GM10248 (cell line): Measurements from ENCODE around the gene SPDL1.

ENCODE experiments used
- CTCF ChIA-PET: fragments of 300-600 bp; sonication (Branson Sonifier 250); formaldehyde crosslinking; extraction: SDS; loops from one replicate; lab custom pipeline; 2021; ENCODE audit warnings: antibody characterized with exemption; lab: Yijun Ruan, JAX
- POLR2A ChIA-PET: fragments of 350-650 bp; sonication (Branson Sonifier 250); formaldehyde crosslinking; extraction: SDS; loops from one replicate; lab custom pipeline; 2020; ENCODE audit warnings: antibody characterized with exemption; lab: Yijun Ruan, JAX
- DNase-seq: peaks from one replicate; pipeline ENCODE4 v3.0.0; 2012; ENCODE audit errors: extremely low spot score
- CTCF ChIP-seq: IDR thresholded peaks from 2 replicates; pipeline ENCODE4 v1.5.1; 2012; ENCODE audit warnings: mild to moderate bottlenecking, low read depth; ENCODE audit errors: extremely low read depth, missing control alignments, control extremely low read depth

SPDL1 gene

GRCh38 chr5:169627551-169627950, 44.0 kb downstream of the SPDL1 start:
- POLR2A ChIA-PET: no interaction called here
- DNase-seq: no peak
- TF ChIP-seq CTCF: no peak
- CTCF ChIA-PET: no interaction called here

- no peak for DNase-seq
- no peak for TF ChIP-seq CTCF
- CTCF ChIA-PET: no interaction called here
- POLR2A ChIA-PET: no interaction called here
Measured at GRCh38 chr5:169628892-169629291, 45.3 kb downstream of the SPDL1 start.

GRCh38 chr5:169629847-169630548, 46.4 kb downstream of the SPDL1 start:
- TF ChIP-seq CTCF: no peak
- POLR2A ChIA-PET: no interaction called here
- DNase-seq: no peak
- CTCF ChIA-PET: no interaction called here

- no peak for TF ChIP-seq CTCF
- CTCF ChIA-PET: interaction anchor here (1.2 kb wide), 1 partner anchor 50 kb away, joined by 3 read pairs; no protein-coding TSS in a partner anchor
- DNase-seq: no peak
- POLR2A ChIA-PET: no interaction called here
Measured at GRCh38 chr5:169631360-169631759, 47.8 kb downstream of the SPDL1 start.

- no peak for TF ChIP-seq CTCF
- CTCF ChIA-PET: interaction anchor here (1.1 kb wide), 1 partner anchor 10 kb away, joined by 3 read pairs; no protein-coding TSS in a partner anchor
- POLR2A ChIA-PET: no interaction called here
- DNase-seq: no peak
Measured at GRCh38 chr5:169632946-169633345, 49.4 kb downstream of the SPDL1 start.

- ChIA-PET CTCF (interaction anchor here (1.0 to 1.4 kb wide), 2 partner anchors 19 to 22 kb away, joined by 3 read pairs; no protein-coding TSS in a partner anchor), POLR2A (no interaction called here)
- DNase-seq: no peak
- no peak for TF ChIP-seq CTCF
Measured at GRCh38 chr5:169634606-169635005, 51.0 kb downstream of the SPDL1 start.
